Measurements from ENCODE around the gene PRCP. TPM values are rescaled to one million over a fixed set of nuclear protein-coding genes. Genes with fewer than 3 reads are reported as not detected.

PRCP gene
- total RNA-seq, 1 donor from 2014 or later: 55.5 TPM

DNA sequence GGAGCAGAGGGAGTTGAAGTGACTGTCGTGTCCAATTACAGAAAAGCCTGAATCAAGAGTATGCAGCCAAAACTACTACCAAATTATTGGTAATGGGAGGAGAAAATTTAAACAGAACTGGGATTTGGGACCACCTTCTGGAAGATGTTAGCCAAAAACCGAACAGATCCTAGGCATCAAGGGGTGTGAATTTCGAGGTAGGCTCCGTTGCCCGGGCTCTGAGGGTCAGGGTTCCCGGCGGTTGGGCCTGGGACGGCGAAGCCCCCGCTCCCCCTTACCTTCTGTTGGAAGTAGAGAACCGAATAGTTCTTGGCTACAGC, 313 bp downstream of the PRCP start:
- H3K4me3 Mint-ChIP-seq (ENCODE audit: unreplicated experiment): peak overlapping the region; percentile 99
- no peaks in the 10 kb centered on the region for H3K9me3 Mint-ChIP-seq (ENCODE audit: unreplicated experiment)
- H3K36me3 Mint-ChIP-seq (ENCODE audit: unreplicated experiment): no peaks in the 10 kb centered on the region
- H3K27ac Mint-ChIP-seq (ENCODE audit: unreplicated experiment): peak overlapping the region; percentile 96
- peaks cover 21% of the 10 kb centered on the region for H3K4me1 Mint-ChIP-seq (ENCODE audit: unreplicated experiment)
- H3K27me3 Mint-ChIP-seq (ENCODE audit: unreplicated experiment): no peaks in the 10 kb centered on the region
- TF ChIP-seq, protein P1, sequence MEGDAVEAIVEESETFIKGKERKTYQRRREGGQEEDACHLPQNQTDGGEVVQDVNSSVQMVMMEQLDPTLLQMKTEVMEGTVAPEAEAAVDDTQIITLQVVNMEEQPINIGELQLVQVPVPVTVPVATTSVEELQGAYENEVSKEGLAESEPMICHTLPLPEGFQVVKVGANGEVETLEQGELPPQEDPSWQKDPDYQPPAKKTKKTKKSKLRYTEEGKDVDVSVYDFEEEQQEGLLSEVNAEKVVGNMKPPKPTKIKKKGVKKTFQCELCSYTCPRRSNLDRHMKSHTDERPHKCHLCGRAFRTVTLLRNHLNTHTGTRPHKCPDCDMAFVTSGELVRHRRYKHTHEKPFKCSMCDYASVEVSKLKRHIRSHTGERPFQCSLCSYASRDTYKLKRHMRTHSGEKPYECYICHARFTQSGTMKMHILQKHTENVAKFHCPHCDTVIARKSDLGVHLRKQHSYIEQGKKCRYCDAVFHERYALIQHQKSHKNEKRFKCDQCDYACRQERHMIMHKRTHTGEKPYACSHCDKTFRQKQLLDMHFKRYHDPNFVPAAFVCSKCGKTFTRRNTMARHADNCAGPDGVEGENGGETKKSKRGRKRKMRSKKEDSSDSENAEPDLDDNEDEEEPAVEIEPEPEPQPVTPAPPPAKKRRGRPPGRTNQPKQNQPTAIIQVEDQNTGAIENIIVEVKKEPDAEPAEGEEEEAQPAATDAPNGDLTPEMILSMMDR (IDR thresholded peaks at IDR 0.05): no peak
- DNase-seq (ENCODE audit: extremely low spot score, unreplicated experiment): no peak

DNA sequence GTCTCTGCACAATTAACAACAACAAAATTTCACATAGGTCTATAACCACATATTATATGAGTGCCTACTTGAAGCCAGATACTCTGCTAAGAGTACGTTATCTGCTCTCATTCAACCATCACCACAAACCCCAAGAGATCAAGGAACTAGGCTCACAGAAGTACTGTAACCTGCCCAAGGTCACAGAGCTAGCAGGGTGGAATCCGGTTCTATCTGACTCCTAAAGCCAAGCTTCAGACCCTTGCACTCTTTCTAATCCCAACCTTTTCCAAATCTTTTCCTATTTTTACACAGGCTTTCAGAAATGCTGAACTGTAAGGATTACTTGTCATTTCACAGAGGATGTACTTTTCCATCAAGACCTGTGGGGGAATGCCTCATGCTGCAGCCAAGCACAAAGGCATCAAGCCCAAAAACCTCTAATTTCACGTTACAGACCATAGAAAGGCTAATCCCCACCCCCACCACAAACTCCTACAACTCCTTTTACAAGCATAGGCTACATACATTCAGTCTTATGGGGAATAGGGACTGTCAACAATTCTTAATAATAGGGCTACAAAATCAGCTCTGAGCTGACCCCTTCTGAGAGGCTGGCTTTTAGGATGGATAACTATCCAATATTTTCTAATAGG, 927 bp downstream of the PRCP start:
- peak overlapping the region; percentile 96 for H3K27ac Mint-ChIP-seq (ENCODE audit: unreplicated experiment)
- no peak for DNase-seq (ENCODE audit: extremely low spot score, unreplicated experiment)
- H3K4me3 Mint-ChIP-seq (ENCODE audit: unreplicated experiment): peak overlapping the region; percentile 99
- H3K27me3 Mint-ChIP-seq (ENCODE audit: unreplicated experiment): no peaks in the 10 kb centered on the region
- no peaks in the 10 kb centered on the region for H3K9me3 Mint-ChIP-seq (ENCODE audit: unreplicated experiment)
- no peaks in the 10 kb centered on the region for H3K36me3 Mint-ChIP-seq (ENCODE audit: unreplicated experiment)
- peaks cover 21% of the 10 kb centered on the region for H3K4me1 Mint-ChIP-seq (ENCODE audit: unreplicated experiment)
- TF ChIP-seq, protein P1 (IDR thresholded peaks at IDR 0.05): no peak

DNA sequence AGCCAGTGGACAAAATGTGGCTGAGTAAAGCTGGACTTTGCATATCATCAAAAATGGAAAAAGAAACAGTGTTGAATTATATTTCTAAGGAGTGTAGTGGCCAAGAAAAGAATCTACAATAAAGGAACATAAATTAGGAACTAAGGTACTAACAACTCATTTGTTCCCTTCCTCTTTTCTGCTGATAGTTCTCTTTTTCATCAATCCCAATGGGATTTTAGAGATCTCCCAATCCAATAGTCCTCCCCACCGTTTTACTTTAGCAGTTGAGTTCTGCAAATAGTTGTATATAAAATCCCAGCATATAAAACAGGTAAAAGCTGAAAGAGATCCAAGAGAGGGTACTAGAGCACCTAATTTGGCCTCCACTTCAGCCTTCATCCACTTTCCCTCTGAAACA, 2.0 kb downstream of the PRCP start:
- DNase-seq (ENCODE audit: extremely low spot score, unreplicated experiment): no peak
- H3K27me3 Mint-ChIP-seq (ENCODE audit: unreplicated experiment): no peaks in the 10 kb centered on the region
- no peaks in the 10 kb centered on the region for H3K9me3 Mint-ChIP-seq (ENCODE audit: unreplicated experiment)
- no peak overlapping the region for H3K4me3 Mint-ChIP-seq (ENCODE audit: unreplicated experiment)
- H3K36me3 Mint-ChIP-seq (ENCODE audit: unreplicated experiment): no peaks in the 10 kb centered on the region
- TF ChIP-seq, protein P1 (IDR thresholded peaks at IDR 0.05): no peak
- H3K27ac Mint-ChIP-seq (ENCODE audit: unreplicated experiment): no peak overlapping the region
- peaks cover 21% of the 10 kb centered on the region for H3K4me1 Mint-ChIP-seq (ENCODE audit: unreplicated experiment)

DNA sequence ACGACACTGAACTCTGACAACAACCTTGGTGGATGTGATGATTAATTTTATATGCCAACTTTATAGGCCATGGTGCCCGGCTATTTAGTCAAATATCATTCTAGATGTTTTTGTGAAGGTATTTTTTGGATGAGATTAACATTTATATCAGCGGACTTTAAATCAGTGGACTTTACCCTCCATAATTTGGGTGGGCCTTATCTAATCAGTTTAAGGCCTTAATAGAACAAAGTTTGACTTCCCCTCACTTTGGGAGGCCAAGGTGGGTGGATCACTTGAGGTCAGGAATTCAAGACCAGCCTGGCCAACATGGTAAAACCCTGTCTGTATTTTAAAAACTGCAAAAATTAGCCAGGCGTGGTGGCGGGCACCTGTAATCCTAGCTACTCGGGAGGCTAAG, 4.0 kb downstream of the PRCP start:
- Mint-ChIP-seq H3K4me1 (ENCODE audit: unreplicated experiment) (peaks cover 10% of the 10 kb centered on the region), H3K4me3 (ENCODE audit: unreplicated experiment) (no peak overlapping the region), H3K27ac (ENCODE audit: unreplicated experiment) (no peak overlapping the region), H3K27me3 (ENCODE audit: unreplicated experiment) (no peaks in the 10 kb centered on the region), H3K36me3 (ENCODE audit: unreplicated experiment) (no peaks in the 10 kb centered on the region), H3K9me3 (ENCODE audit: unreplicated experiment) (no peaks in the 10 kb centered on the region)
- DNase-seq (ENCODE audit: extremely low spot score, unreplicated experiment): no peak
- TF ChIP-seq, protein P1 (IDR thresholded peaks at IDR 0.05): no peak

GRCh38 chr11:82895437-82896091, 4.7 kb downstream of the PRCP start:
- Mint-ChIP-seq H3K9me3 (ENCODE audit: unreplicated experiment) (no peaks in the 10 kb centered on the region), H3K36me3 (ENCODE audit: unreplicated experiment) (no peaks in the 10 kb centered on the region), H3K4me3 (ENCODE audit: unreplicated experiment) (no peak overlapping the region), H3K27me3 (ENCODE audit: unreplicated experiment) (no peaks in the 10 kb centered on the region), H3K4me1 (ENCODE audit: unreplicated experiment) (peaks cover 10% of the 10 kb centered on the region), H3K27ac (ENCODE audit: unreplicated experiment) (no peak overlapping the region)
- TF ChIP-seq, protein P1 (IDR thresholded peaks at IDR 0.05): no peak
- no peak for DNase-seq (ENCODE audit: extremely low spot score, unreplicated experiment)

Measured in osteocyte (in vitro differentiated cells).